ENCODE results near the gene RBBP4. TPM values are rescaled to one million over a fixed set of nuclear protein-coding genes. Genes with fewer than 3 reads are reported as not detected.
A peak's percentile ranks its signal among the peaks of the same experiment; 100 is the strongest.

The RBBP4 gene
- polyA plus RNA-seq, 12 donors = 79.0 to 208 (median 166) TPM

DNA sequence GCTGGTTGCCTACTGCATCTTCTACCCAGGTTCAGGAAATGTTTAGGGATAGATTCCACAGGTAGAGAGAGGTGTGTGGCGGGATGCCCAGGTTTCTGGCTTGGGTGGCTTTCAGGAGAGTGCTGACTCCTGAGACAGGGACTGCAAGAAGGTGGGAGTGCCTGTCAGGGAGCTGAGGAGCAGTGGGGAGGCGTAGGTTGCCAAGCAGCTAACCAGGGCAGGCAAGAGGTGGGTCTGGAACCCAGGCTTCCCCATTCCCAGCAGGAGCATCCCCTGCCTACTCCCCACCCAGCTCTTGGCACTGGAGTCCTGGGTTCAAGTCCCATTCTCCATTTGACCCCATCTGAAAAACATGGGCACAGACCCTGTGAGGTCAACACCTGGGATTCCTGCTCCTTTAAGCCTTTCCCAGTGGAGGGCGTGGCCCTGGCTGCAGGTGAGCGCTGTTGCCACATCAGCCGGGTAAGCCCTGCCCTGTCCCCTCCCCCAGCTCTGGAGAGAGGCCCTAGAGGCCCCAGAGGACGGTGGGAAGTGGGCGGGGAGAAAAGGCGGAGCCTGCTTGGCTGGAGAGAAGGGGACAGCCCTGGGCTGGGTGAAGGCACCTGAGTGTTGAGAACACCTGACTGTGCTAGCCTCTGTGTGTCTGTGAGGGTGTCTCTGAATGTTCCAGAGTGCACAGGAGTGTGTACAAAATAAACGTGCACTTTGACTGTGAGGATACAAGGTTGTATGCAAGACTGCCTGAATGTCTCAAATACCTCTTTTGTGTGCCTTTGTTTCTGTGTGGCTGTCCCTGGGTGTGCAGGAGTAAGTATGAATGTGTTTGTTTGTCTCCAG, 65.5 kb downstream of the RBBP4 start:
- DNase-seq = no peak

- no peak for DNase-seq
Measured at GRCh38 chr1:32717503-32717902, 66.5 kb downstream of the RBBP4 start.

DNA sequence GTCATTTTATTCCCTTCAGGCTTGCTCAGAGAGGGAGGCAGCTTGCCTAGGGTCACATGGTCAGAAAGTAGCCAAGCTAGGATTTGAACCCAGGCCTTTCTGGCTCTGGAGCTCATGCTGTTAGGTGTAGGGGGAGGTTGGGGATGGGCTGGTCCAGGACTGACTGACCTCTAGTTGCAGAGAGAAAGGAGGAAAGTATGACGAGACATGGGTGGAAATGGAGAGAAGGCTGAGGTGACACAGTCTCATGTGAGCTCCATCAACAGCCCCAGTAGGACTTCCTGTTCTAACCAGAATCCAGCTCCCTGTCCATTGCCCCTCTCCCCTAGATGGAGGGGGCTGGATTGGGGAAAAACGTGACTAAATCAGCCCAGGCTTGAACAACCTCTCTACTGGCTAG, 67.0 kb downstream of the RBBP4 start:
- DNase-seq = no peak

DNA sequence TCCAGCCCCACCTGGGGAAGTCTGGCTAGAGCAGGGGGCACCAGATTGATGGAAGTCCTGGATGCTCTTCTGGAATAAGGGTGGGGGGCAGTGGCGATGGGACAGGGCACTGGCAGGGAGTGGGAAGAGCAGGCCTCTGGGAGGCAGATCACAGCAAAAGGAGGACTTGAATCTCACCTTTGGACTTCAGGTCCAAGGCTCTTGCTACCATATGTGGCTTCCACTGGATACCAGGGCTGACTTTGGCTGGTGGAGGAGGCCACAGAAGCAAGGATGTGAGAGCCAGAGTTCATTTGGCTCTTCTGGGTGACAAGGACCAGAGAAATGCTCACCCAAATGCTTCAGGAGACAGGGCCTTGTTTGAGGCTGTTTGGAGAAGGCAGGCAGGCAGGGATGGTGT, 67.5 kb downstream of the RBBP4 start:
- no peak for DNase-seq

- no peak for DNase-seq
Measured at GRCh38 chr1:32719681-32720275, 68.8 kb downstream of the RBBP4 start.

DNA sequence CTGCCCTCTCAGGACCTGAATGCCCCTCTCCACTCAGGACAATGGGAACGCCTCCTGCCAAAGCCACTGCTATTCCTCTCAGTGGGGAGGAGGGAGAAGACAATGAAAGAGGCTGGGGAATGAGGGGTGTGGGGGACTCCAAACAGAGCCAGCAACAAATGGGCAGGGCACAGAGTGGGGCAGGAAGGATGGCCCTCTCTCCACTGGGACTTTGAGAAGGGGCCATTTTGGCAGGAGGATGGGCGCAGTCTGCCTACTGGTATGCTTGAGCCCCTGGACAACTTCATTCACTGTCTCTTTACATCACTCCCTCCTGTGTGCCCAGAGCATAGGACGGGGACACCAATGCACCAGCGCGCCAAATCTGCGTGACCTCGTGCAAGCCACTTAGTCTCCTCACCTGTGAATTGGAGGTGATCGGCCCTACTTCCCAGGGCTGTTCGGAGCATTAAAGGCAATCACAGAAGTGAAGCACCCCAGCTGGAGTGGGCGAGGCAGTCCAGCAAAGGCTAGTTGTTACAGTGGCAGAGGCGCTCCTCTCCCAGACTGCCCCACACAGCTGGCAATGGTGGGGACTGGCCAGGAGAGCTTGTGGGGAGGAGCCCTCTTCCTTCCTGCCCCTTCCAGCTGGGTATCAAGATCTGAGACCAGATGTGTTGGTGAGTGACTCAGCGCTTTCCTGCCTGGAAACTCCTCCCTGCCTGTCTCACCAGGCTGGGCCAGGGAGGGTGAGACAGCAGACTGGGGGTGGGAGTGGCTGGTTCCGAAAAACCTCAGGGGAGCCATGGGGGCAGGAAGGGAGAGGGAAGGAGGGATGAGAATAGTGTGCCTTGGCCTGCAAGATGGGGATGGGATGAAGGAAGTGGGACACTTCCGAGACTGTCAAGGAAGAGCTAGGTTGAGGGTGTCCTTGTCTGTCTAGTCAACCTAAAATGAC, 73.9 kb downstream of the RBBP4 start:
- DNase-seq = no peak

DNA sequence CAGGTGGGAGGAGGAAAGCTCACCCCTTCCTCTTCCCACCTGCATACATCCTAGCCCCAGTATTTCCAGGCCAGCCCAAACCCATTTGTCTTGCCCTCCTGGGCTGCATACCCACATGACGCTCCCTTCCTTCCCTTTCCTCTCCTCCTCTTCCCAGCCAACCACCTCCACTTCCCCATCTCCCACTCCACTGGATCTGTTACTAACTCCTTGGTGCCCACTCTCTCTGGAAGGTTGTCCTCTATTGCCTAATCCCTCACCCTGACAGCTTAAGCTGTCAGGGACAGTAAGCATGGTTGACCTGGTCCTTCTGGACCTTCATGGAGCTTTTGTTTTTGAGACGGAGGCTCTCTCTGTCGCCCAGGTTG, 74.6 kb downstream of the RBBP4 start:
- no peak for DNase-seq

DNA sequence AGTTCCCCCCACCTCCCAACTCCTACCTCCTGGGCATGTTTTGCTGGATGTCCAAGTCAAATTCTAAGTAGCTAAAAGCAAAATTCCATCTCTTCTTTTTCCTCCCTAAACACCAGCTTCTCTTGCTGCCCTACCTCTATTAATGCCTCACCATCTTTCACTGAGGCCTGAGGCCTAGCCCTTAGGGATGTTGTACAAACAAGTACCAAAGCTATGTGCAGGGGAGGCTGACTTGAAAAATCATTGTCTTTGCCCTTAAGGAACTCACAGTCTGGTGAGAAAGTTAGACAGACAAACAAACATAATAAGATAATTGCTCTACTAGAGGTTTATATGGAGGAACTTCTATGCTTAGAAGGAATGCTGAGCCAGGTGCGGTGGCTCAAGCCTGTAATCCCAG, 76.9 kb downstream of the RBBP4 start:
- no peak for DNase-seq

- no peak for DNase-seq
Measured at GRCh38 chr1:32728413-32729077, 77.5 kb downstream of the RBBP4 start.

DNA sequence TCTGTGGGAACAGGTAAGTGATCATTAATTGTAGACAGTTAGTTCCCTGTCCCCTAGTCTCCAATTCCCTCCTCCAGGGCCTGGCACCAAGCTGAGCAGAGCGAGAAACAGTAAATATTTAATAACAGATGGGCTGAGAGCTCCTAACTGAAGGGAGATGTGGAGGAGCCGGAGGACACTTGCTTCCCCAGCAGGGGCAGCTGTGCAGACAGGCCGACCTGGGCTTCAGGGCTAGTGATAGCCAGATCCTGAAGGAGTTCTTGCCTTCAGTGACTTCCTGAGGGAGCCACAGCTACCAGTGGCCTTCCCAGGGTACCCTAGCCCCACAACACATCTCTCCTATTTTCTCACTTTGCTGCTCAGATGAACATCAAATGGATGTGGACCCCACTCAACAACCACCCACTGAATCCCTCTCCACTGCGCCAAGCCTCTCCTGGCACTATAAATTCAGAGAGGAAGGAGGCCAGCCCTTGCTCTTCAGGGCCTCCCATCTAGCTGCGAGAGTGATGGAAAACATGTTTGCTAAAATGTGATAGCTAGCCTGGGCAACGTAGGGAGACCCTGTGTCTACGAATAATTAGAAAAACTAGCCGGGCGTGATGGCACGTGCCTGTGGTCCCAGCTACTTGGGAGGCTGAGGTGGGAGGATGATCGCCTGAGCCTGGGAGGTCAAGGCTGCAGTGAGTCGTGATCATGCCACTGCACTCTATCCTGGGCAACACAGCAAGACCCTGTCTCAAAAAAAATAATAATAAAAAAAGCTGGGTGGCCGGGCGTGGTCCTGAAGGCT, 78.4 kb downstream of the RBBP4 start:
- no peak for DNase-seq

- peak; percentile 59 for DNase-seq
Measured at GRCh38 chr1:32733582-32734321, 82.7 kb downstream of the RBBP4 start.

Other genes starting within 250 kb of the RBBP4 start
- under 1 TPM in 10 of 12 donors, not detected in 2; 0.07 to 0.25 (median 0.14) TPM for gene ZBTB8B, start 186.1 kb upstream of the RBBP4 start, polyA plus RNA-seq (ENCODE audit: insufficient read length in 12 of 12)
- 10 to 100 TPM in 9 of 12 donors, 1 to 10 TPM in 3; 5.7 to 97.5 (median 10.9) TPM for gene ZBTB8A, start 111.8 kb upstream of the RBBP4 start, polyA plus RNA-seq (ENCODE audit: insufficient read length in 12 of 12)
- gene ZBTB8OS, start 658 bp upstream of the RBBP4 start, polyA plus RNA-seq (ENCODE audit: insufficient read length in 12 of 12) = 10 to 100 TPM in 11 of 12 donors, not detected in 1; 19.7 to 40.5 (median 27.5) TPM
- 10 to 100 TPM in 11 of 12 donors, not detected in 1; 19.0 to 54.9 (median 37.0) TPM for gene SYNC, start 51.6 kb downstream of the RBBP4 start, polyA plus RNA-seq (ENCODE audit: insufficient read length in 12 of 12)
- 10 to 100 TPM in 11 of 12 donors, not detected in 1; 37.5 to 60.7 (median 45.4) TPM for gene YARS1, start 166.2 kb downstream of the RBBP4 start, polyA plus RNA-seq (ENCODE audit: insufficient read length in 12 of 12)
- 10 to 100 TPM in 11 of 12 donors, not detected in 1; 20.5 to 45.4 (median 28.1) TPM for gene S100PBP, start 166.4 kb downstream of the RBBP4 start, polyA plus RNA-seq (ENCODE audit: insufficient read length in 12 of 12)
- gene FNDC5, start 219.7 kb downstream of the RBBP4 start, polyA plus RNA-seq (ENCODE audit: insufficient read length in 12 of 12) = 100 to 1,000 TPM; 122 to 612 (median 192) TPM
- 1 to 10 TPM in 1 of 12 donors, under 1 TPM in 8, not detected in 3; 0.22 to 1.4 (median 0.32) TPM for gene HPCA, start 235.3 kb downstream of the RBBP4 start, polyA plus RNA-seq (ENCODE audit: insufficient read length in 12 of 12)

Measured in muscle of arm (tissue), 12 donors.